GM19351 (cell line): ENCODE measurements around the gene MIEN1.
"Not testable (repeated sequence)": the region's sequence is repeated elsewhere in the genome, so short reads cannot be mapped to it uniquely, and the experiment has no call there.

Source experiments
- ATAC-seq: cut with Tn5 transposase; IDR thresholded peaks from one replicate; pipeline ENCODE4 v1.9.1; 2021; ENCODE audit warnings: mild to moderate bottlenecking, moderate library complexity; ENCODE audit not compliant: unreplicated experiment

The MIEN1 gene

GRCh38 chr17:39742126-39742855 is 12.0 kb upstream of the MIEN1 start:
- no peak for ATAC-seq

GRCh38 chr17:39740357-39741111 is 10.2 kb upstream of the MIEN1 start:
- no peak for ATAC-seq

GRCh38 chr17:39739885-39740356 is 9.6 kb upstream of the MIEN1 start:
- no peak for ATAC-seq

- no peak for ATAC-seq
These were observed 8.9 kb upstream of the MIEN1 start for GRCh38 chr17:39738983-39739884.

- no peak for ATAC-seq
These were observed 8.2 kb upstream of the MIEN1 start for GRCh38 chr17:39738568-39738901.

GRCh38 chr17:39737760-39738567 is 7.6 kb upstream of the MIEN1 start, which contains the start of gene GRB7:
GRB7 (plus strand) TSS chr17:39737938; CDS start chr17:39742302, 4,364 bp downstream.
- no peak for ATAC-seq

GRCh38 chr17:39737206-39737759 is 7.0 kb upstream of the MIEN1 start:
- ATAC-seq: no peak

GRCh38 chr17:39736319-39737165 is 6.2 kb upstream of the MIEN1 start:
- no peak for ATAC-seq

- no peak for ATAC-seq
These were observed 5.5 kb upstream of the MIEN1 start for GRCh38 chr17:39735882-39736281.

GRCh38 chr17:39732586-39732985 is 2.3 kb upstream of the MIEN1 start:
- ATAC-seq: no peak

GRCh38 chr17:39729280-39729851 is 966 bp downstream of the MIEN1 start:
- no peak for ATAC-seq

- ATAC-seq: no peak
These were observed 2.8 kb downstream of the MIEN1 start for GRCh38 chr17:39727556-39727955.

- ATAC-seq: no peak
These were observed 3.7 kb downstream of the MIEN1 start for GRCh38 chr17:39726617-39727016.

- ATAC-seq: not testable (repeated sequence)
These were observed 4.4 kb downstream of the MIEN1 start for GRCh38 chr17:39725923-39726322.

GRCh38 chr17:39724731-39725130 is 5.6 kb downstream of the MIEN1 start:
- ATAC-seq: no peak

GRCh38 chr17:39722965-39723848 is 7.1 kb downstream of the MIEN1 start:
- ATAC-seq: no peak

GRCh38 chr17:39722104-39722503 is 8.2 kb downstream of the MIEN1 start:
- ATAC-seq: no peak
